ENCODE results near the gene BMP10.

GRCh38 chr2:68911246-68911645 lies 40.0 kb upstream of the BMP10 start:
- TF ChIP-seq CTCF (conservative IDR thresholded peaks at IDR 0.05 in 1 of 2, IDR thresholded peaks at IDR 0.05 in 1 of 2; ENCODE audit: low read depth in 1 of 2, low read length in 2 of 2) (no peak), EZH2 (IDR thresholded peaks at IDR 0.05; ENCODE audit: low read length, missing control alignments) (no peak)
